T-helper 1 cell (primary cell): ENCODE results near the gene TESK1.
A peak's percentile ranks its signal among the peaks of the same experiment; 100 is the strongest.
"Not testable (repeated sequence)": the region's sequence is repeated elsewhere in the genome, so short reads cannot be mapped to it uniquely, and the experiment has no call there.

Source experiments
- DNase-seq, 5 donors: peaks; one replicate each; pipeline ENCODE4 v3.0.0-alpha.2; 2012 to 2020

The TESK1 gene

GRCh38 chr9:35579659-35580227, 25.3 kb upstream of the TESK1 start:
- not testable (repeated sequence) for DNase-seq

GRCh38 chr9:35583521-35583920, 21.5 kb upstream of the TESK1 start:
- DNase-seq, result not testable (repeated sequence)

- DNase-seq, result not testable (repeated sequence)
Observed at GRCh38 chr9:35584681-35585080, 20.4 kb upstream of the TESK1 start.

GRCh38 chr9:35588506-35588905, 16.6 kb upstream of the TESK1 start:
- not testable (repeated sequence) for DNase-seq

- DNase-seq, result no peak
Observed at GRCh38 chr9:35593581-35593980, 11.5 kb upstream of the TESK1 start.

GRCh38 chr9:35594471-35594870, 10.6 kb upstream of the TESK1 start:
- no peak for DNase-seq

- DNase-seq, result not testable (repeated sequence)
Observed at GRCh38 chr9:35596907-35597306, 8.2 kb upstream of the TESK1 start.

GRCh38 chr9:35598866-35599590, 6.0 kb upstream of the TESK1 start:
- DNase-seq, result no peak

- no peak for DNase-seq
Observed at GRCh38 chr9:35599763-35600604, 5.1 kb upstream of the TESK1 start.

- no peak for DNase-seq
Observed at GRCh38 chr9:35603506-35603985, 1.5 kb upstream of the TESK1 start.

GRCh38 chr9:35603986-35604577, 980 bp upstream of the TESK1 start:
- peak; percentile 99 to 100 (median 100) for DNase-seq

- peak in 3 of 5 donors; percentile 31 to 33 (median 32) for DNase-seq
Observed at GRCh38 chr9:35605351-35606137, 482 bp downstream of the TESK1 start.

- no peak for DNase-seq
Observed at GRCh38 chr9:35606138-35606504, 1.1 kb downstream of the TESK1 start.

- no peak for DNase-seq
Observed at GRCh38 chr9:35606726-35607125, 1.7 kb downstream of the TESK1 start.

- no peak for DNase-seq
Observed at GRCh38 chr9:35608221-35608620, 3.2 kb downstream of the TESK1 start.

- no peak for DNase-seq
Observed at GRCh38 chr9:35609001-35609819, 4.1 kb downstream of the TESK1 start.

GRCh38 chr9:35609820-35610163, 4.7 kb downstream of the TESK1 start:
- no peak for DNase-seq

GRCh38 chr9:35611230-35611797, 6.3 kb downstream of the TESK1 start:
- peak in 4 of 5 donors; percentile 29 to 52 (median 44) for DNase-seq

GRCh38 chr9:35612066-35612465, 7.0 kb downstream of the TESK1 start:
- not testable (repeated sequence) for DNase-seq

GRCh38 chr9:35612843-35613242, 7.8 kb downstream of the TESK1 start:
- no peak for DNase-seq
